Measurements from ENCODE around the gene THNSL1.

The THNSL1 gene

GRCh38 chr10:25015828-25016375, 510 bp upstream of the THNSL1 start, which contains the start of gene ENKUR:
ENKUR (minus strand) TSS chr10:25016158; CDS start chr10:25015936, 222 bp downstream.
- no peak for TF ChIP-seq CTCF (IDR thresholded peaks at IDR 0.05; ENCODE audit: low read depth, low read length)
- no peak for TF ChIP-seq POLR2A (IDR thresholded peaks at IDR 0.05; ENCODE audit: extremely low read depth, insufficient read length)
- TF ChIP-seq, protein P1, sequence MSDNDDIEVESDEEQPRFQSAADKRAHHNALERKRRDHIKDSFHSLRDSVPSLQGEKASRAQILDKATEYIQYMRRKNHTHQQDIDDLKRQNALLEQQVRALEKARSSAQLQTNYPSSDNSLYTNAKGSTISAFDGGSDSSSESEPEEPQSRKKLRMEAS (IDR thresholded peaks at IDR 0.05; ENCODE audit: low read depth, low read length), result no peak
- TF ChIP-seq MYC (IDR thresholded peaks at IDR 0.05; ENCODE audit: low read depth, low read length), result no peak
- DNase-seq (ENCODE audit: low read depth), result peak; percentile 83
- peak within 1 kb of the TSS; percentile 70 for H3K4me3 ChIP-seq (ENCODE audit: low read depth, low read length)

DNA sequence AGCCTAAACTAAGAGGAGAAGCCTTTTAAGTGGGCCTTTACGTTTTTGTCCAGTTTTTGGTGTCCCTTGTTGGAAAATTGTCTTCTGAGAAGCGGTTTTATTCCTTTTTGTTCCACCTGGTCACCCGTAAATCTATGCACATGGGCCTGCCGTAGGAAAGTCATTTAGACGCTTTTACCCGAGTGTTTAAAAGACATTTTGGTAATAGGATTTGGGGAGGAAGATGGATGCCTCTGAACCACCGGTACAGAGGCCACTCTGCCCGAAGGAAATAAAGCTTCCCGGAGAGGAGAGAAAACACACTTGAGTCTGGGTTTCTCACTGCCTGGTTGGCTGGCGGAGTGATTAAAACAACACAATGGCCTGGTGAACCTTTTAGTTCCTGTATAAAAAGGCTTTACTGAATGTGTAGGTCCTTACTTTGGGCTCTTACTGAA, 760 bp downstream of the THNSL1 start:
- no peak for TF ChIP-seq CTCF (IDR thresholded peaks at IDR 0.05; ENCODE audit: low read depth, low read length)
- TF ChIP-seq MYC (IDR thresholded peaks at IDR 0.05; ENCODE audit: low read depth, low read length), result no peak
- TF ChIP-seq, protein P1 (IDR thresholded peaks at IDR 0.05; ENCODE audit: low read depth, low read length), result no peak
- no peak for TF ChIP-seq POLR2A (IDR thresholded peaks at IDR 0.05; ENCODE audit: extremely low read depth, insufficient read length)
- DNase-seq (ENCODE audit: low read depth), result no peak
- H3K4me3 ChIP-seq (ENCODE audit: low read depth, low read length), result peak overlapping the region; percentile 70

- TF ChIP-seq, protein P1 (IDR thresholded peaks at IDR 0.05; ENCODE audit: low read depth, low read length), result no peak
- TF ChIP-seq POLR2A (IDR thresholded peaks at IDR 0.05; ENCODE audit: extremely low read depth, insufficient read length), result no peak
- peak; percentile 1 for DNase-seq (ENCODE audit: low read depth)
- H3K4me3 ChIP-seq (ENCODE audit: low read depth, low read length), result peak overlapping the region; percentile 70
Measured at GRCh38 chr10:25017661-25018060, 1.2 kb downstream of the THNSL1 start.

- TF ChIP-seq CTCF (IDR thresholded peaks at IDR 0.05; ENCODE audit: low read depth, low read length) (no peak), MYC (IDR thresholded peaks at IDR 0.05; ENCODE audit: low read depth, low read length) (no peak), POLR2A (IDR thresholded peaks at IDR 0.05; ENCODE audit: extremely low read depth, insufficient read length) (no peak)
- TF ChIP-seq, protein P1 (IDR thresholded peaks at IDR 0.05; ENCODE audit: low read depth, low read length), result no peak
- no peak for DNase-seq (ENCODE audit: low read depth)
- no peak overlapping the region for H3K4me3 ChIP-seq (ENCODE audit: low read depth, low read length)
Measured at GRCh38 chr10:25018703-25019102, 2.3 kb downstream of the THNSL1 start.

- TF ChIP-seq POLR2A (IDR thresholded peaks at IDR 0.05; ENCODE audit: extremely low read depth, insufficient read length) (no peak), MYC (IDR thresholded peaks at IDR 0.05; ENCODE audit: low read depth, low read length) (no peak), CTCF (IDR thresholded peaks at IDR 0.05; ENCODE audit: low read depth, low read length) (no peak)
- TF ChIP-seq, protein P1 (IDR thresholded peaks at IDR 0.05; ENCODE audit: low read depth, low read length), result no peak
- no peak overlapping the region for H3K4me3 ChIP-seq (ENCODE audit: low read depth, low read length)
- no peak for DNase-seq (ENCODE audit: low read depth)
Measured at GRCh38 chr10:25023278-25023677, 6.9 kb downstream of the THNSL1 start.

- no peak overlapping the region for H3K4me3 ChIP-seq (ENCODE audit: low read depth, low read length)
- DNase-seq (ENCODE audit: low read depth), result no peak
- TF ChIP-seq CTCF (IDR thresholded peaks at IDR 0.05; ENCODE audit: low read depth, low read length) (no peak), MYC (IDR thresholded peaks at IDR 0.05; ENCODE audit: low read depth, low read length) (no peak), POLR2A (IDR thresholded peaks at IDR 0.05; ENCODE audit: extremely low read depth, insufficient read length) (no peak)
- TF ChIP-seq, protein P1 (IDR thresholded peaks at IDR 0.05; ENCODE audit: low read depth, low read length), result no peak
Measured at GRCh38 chr10:25024528-25024927, 8.1 kb downstream of the THNSL1 start.
